Bladder microvascular endothelial cell (primary cell): ENCODE results near the gene TRMT6. TPM values are rescaled to one million over a fixed set of nuclear protein-coding genes. Genes with fewer than 3 reads are reported as not detected.

Experiments
- total RNA-seq: library from RNA; depleted of rRNA; stranded (reverse); fragments of >200 nt; gene quantifications from 2 replicates; pipeline ENCODE4 v1.2.3, GENCODE V29; 2014

Gene TRMT6, protein sequence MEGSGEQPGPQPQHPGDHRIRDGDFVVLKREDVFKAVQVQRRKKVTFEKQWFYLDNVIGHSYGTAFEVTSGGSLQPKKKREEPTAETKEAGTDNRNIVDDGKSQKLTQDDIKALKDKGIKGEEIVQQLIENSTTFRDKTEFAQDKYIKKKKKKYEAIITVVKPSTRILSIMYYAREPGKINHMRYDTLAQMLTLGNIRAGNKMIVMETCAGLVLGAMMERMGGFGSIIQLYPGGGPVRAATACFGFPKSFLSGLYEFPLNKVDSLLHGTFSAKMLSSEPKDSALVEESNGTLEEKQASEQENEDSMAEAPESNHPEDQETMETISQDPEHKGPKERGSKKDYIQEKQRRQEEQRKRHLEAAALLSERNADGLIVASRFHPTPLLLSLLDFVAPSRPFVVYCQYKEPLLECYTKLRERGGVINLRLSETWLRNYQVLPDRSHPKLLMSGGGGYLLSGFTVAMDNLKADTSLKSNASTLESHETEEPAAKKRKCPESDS
- 3.7 and 6.7 TPM in 2 replicates for total RNA-seq

DNA sequence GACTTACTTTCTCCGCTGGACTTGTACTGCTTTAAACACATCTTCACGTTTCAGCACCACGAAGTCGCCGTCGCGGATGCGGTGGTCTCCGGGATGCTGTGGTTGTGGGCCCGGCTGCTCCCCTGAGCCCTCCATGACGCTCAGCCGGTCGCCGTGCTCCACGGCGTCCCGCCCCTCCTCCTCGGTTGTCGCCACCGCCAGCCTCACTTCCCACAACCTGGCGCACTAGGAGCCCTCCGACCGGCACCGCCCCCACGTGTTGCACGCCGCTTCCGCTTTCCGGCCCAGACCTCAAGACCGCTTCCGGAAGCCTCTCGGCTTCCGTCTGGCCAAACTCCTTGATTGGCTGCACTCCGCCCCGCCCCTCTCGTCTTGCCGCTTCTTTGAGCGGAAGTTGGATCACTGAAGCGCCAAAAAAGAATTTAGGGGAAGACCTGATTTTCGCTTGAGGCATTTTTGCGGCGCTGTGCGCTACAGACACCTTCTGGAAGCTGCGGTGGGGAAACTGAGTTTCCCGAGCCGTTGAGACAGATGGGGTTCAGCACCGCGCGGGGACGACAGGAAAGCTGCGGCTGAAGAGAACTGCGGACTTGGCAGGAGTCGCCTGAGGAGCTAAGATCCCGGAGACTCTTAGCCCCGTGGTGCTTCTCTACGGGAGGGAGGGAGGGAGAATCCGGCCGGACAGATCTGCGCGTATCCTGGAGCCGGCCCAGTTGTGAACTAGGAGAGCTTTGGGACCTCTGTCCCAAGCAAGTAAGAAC is at the start of gene TRMT6, which contains the start of gene MCM8:
TRMT6 (minus strand) TSS at position 263 of the 761 bp plus-strand sequence; CDS start at position 135, 128 bp downstream.
MCM8 (plus strand) TSS at position 382 of the 761 bp plus-strand sequence. CDS start 1,364 bp downstream, outside the sequence.

Other genes starting within 250 kb of the TRMT6 start
- gene SHLD1, start 200.1 kb downstream of the TRMT6 start, total RNA-seq, result 2.4 and 3.6 TPM in 2 replicates
- 0.19 TPM in 1 of 2 replicates, not detected in the other for gene CHGB, start 39.0 kb downstream of the TRMT6 start, total RNA-seq
- 7.0 and 10.2 TPM in 2 replicates for gene MCM8, start 119 bp upstream of the TRMT6 start, total RNA-seq
- 19.6 and 45.5 TPM in 2 replicates for gene CRLS1, start 55.6 kb upstream of the TRMT6 start, total RNA-seq
- not detected in 2 replicates for gene LRRN4, start 103.5 kb upstream of the TRMT6 start, total RNA-seq
- gene FERMT1, start 172.5 kb upstream of the TRMT6 start, total RNA-seq, result 0.38 and 0.97 TPM in 2 replicates